Activated CD4-positive, alpha-beta T cell treated with anti-CD3 and anti-CD28 coated beads for 24 hours (primary cell): ENCODE measurements around the gene RAB11FIP2.

Experiments
- DNase-seq, 2 donors: peaks; one replicate each; pipeline ENCODE4 v3.0.0-alpha.2; 2020; ENCODE audit warnings: low read depth in 2 of 2

RAB11FIP2 gene

DNA sequence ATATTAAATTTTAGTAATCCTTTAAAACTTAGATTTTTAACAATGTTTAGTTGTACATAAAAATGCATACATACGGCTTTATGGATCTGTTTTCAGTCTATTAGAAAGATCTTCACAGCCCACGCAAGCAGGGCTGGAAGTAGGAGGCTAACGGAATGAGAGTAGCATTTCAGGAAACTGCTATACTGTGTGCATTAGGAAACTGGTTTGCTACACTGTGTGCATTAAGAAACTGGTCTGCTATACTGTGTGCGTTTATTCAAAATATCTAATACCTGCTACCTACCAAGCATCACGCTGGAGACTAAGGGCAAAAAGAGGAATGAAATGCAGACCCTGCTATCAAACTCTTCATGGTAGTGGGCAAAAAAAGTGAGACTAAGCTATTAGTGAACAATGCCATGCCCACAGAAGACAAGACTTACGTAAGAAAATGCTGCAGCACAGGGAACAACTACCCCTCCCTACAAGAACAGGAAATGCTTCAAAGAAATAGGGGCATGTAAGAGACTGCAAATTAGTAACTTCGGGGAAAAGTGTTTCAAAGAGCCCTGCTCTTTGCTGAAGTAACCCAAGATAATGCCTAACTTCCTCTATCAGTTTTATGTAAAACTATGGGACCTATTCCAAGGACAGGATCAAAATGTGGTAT, 11.3 kb downstream of the RAB11FIP2 start:
- DNase-seq, result no peak

DNA sequence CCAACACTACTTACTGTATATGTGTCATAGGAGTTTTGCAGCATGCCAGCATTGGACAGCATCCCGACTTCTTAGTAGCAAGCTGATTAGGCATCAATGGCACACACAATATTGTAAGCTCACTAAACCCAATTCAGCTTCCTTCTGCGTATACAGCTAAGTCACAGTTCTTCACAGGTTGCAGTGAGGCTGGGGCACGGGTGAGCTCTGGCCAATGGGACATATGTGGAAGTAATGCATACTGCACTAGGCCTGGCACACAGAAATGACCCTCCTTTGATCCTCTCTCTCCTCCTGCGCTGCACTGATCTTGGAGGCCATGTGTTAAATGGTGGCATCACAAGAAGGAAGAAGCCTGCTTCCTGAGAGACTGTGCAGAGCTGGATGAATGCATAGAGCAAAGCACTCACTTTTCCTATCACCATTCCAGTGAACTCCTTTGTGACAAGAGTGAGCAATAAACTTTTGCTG, 11.9 kb downstream of the RAB11FIP2 start:
- no peak for DNase-seq

DNA sequence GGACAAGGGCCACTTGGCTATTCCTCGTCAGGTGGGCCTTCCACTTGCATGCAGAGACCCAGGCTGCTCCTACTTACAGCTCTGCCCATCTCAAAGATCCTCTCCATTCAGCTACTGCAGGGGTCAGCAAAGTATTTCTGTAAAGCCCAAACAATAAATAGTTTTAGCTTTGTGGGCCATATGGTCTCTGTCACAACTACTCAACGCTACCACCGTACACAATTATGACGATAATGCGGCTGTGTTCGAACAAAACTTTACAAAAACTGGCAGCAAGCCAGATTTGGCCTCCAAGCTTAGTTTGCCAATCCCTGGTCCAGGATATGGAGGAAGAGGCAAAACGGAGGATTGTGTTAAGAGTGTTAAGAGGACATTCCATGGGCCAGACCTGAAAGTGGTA, 12.8 kb downstream of the RAB11FIP2 start:
- DNase-seq, result no peak

DNA sequence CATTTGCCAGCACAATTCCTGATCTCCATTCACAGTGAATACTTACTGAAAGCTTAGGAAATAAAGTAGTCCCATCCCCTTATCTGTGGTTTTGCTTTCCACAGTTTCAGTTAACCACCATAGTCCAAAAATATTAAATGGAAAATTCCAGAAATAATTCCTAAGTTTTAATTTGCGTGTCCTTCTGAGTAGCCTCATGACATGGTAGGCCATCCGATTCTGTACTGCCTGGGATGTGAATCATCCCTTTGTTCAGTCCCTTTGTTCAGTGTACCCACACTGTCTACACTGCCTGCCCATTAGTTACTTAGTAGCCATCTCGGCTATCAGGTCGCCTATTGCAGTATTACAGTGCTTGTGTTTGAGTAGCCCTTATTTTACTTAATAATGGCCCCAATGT, 14.2 kb downstream of the RAB11FIP2 start:
- DNase-seq, result no peak

DNA sequence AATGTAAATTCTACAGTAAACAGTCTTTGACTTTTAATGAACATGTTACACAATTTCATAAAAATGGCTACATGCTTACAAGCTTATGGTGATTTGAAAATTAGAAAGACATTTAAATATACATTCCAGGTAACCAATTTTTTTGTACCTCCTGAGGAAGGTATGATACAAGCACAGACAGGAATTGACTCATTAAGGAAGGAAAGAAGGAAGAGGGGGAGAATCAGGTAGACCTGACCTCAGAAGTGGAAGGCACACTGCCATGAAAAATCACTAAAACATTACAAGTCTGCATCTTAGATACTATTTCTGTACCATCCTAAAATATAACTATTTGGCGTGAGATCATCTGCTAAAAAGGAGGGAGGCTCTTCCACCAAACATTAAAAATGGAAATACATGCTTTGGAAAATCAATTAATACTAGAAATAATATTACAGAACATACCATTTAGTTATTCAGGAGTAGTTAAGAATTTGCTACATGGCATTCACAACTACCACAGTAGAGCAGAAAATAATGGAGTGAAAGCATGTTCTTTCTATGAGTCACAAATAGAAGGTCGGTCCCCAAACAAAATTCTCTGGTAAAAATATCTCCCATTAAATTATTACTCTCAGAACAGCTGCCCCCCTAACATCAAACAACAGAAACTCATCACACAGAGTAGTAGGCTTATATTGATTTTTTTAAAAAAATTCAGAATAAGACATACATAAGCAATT, 15.2 kb downstream of the RAB11FIP2 start:
- DNase-seq, result no peak

DNA sequence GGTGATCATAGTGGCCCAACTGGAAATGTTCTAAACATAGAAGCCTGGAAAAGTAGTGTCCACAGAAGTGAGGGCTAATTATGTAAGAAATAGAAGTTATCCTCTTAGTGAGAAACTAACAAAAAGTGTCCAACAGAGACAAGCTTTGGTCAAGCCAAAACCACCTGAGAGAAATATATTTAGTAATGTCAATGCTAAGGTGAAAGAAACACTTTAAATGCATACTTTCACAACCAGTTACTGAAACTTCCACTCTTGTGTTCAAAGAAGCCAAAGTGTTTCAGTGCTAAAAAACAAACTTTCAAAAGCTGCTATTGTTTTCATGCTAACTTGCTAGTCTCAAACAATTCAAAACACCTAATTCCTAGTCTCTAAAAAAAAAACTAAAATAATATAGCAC, 18.1 kb downstream of the RAB11FIP2 start:
- DNase-seq, result no peak

DNA sequence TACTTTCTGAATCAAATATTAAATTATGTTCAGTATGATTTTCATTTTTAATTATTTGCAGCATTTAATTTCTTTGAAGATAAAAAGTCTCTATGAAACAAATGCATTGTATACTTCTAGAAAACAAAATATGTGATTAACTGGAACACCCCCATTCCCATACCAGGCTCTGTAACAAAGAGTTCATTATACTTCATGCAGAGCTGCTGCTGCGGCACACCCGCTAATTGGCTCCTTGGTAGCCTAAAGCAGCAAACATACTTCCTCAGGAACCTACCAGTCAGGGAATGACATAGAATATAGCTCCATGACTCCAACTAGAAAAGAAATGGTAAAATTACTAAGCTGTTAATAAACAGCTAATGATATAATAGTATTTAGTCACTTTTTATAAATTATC, 19.3 kb downstream of the RAB11FIP2 start:
- no peak for DNase-seq

DNA sequence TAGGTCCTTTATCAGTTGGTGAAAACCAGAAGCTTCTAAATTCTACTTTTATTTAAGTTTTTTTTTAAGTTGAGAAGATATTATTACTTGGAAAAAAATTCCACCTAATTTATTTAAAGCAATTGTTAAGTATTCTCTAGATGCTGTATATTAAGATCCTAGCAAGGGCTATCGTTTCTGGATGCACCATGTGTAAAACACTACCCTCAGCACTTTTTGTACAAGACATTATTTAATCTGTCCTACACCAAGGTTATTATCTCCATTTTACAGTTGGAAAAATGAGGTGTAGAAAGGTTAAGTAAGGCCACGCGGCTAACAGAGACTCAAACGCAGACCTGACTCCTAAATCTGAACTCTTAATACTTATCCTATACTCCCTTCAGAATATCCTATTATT, 19.8 kb downstream of the RAB11FIP2 start:
- no peak for DNase-seq

DNA sequence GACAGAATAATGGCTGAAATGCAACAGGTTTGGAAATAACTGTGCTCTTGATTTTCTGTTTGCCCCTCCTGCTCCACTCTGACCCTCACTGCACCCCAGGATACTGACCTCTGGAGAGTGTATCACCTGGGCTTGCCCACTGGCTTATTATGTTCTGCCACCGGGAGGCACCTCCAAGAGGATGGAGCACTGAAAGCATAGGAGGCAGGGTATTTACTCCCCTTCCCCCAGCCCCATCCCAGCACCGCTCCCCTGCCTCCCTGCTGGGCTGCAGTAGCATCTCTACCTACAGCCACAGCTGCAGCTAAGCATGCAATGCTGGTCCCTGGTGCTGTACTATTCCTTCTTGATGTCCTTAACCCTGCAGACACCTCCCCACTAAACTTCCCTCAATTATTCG, 26.4 kb downstream of the RAB11FIP2 start:
- no peak for DNase-seq

DNA sequence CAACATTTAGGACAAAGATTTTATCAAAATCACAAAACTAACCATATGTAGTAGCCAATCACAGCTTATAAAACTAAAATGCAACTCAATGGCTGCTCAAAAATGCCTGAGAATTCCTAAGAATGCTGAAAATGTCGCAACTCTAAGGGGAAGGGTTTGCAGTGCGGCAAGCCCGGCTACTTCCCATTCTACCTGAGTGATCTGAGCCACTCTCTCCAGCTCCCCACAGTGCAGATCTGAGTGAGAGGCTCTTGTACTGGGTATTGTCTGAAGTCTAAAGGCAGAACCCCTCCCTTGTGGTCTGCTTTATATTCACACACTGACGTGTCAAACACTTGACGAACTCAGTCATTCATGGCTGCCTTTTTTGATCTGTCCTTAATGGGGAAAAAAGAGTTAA, 28.9 kb downstream of the RAB11FIP2 start:
- DNase-seq, result no peak

DNA sequence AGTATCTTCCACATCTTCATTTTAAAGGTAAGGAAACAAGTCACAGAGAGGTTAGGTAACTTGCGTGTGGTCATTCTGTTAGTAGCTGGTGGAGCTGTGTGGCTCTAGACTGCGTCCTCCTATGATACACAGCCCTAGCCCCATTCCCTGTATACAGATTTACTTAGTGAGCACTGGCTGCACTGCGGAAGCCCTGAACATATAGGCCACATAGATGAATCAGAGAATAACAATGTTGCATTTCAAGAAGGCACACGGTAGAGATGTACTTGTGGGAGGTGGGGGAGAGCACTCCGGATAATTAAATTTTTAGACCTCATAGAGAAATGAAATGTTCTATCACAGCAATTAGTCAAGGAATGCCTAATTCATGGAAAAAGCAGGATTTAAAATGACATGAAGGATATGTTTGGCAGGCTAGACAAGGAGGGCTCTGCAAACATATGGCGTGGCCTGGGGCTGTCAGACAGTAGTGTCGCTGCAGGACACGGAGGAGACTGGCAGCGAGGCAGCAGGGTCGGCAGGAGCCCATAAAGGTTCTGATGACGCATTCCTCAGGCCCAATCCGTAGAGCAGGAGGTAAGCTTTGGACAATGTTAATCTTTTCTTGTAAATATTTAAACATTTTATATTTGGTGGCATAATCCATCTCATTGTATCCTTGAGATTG, 29.5 kb downstream of the RAB11FIP2 start:
- DNase-seq, result no peak

DNA sequence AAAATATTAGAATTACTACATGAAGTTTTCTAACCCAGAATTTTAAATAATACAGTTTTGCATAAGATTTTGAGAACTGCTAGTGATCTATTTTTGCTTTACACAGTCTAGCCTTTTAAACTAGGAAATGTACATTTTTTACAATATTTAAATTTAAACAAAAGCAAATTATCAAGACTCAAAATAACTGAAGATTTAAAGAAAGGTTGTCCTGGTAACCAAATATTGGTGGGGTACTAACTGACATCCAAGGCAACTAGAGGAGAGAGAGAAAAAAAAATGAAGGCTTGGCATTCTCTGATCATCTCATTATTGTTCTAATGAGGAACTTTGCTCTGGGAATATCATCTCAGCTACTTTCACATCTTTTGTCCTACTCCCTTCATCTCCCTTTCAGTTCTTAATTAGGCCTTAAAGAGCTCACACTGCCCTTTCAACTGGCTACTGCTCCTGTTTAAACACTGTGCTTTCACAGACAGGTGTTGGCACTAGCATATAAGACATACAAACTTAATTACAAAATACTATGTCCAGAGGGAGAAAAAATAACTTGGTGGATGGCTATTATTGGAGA, 33.7 kb downstream of the RAB11FIP2 start:
- DNase-seq, result no peak

DNA sequence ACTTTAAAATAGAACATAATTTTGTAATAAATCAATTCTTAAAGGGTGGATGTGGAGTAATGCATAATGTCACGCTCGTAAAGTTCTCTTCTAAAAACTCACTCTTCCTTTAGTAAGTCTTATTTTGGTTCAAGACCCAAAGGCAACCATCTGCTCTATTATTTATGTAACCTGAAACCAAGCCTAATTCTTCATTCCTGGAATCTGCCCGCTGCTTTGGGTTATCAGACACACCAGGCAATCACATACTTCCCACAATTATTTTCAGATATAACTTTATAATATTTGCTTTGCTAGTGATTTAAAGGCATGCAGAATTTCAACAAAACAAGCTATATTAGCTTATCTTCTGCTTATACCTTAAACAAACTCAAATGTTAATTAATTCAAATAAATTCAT, 39.0 kb downstream of the RAB11FIP2 start:
- DNase-seq, result no peak

DNA sequence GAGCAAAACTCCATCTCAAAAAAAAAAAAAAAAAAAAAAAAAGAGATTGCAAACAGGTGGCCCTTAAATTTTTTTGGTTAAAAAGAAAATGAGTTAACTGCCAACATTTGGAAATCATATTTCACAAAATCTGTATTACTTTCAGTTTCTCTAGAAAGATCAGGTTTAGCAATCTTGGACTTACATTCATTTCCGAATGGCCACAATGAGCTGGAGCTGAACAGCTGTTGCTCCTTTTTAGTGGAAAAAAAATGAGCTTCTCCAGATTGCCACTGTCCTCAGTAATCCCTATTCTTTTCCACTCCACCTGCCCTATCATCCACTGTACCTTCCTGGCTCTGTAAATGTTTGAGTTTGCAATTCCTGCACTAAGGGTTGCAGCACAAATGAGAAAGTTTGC, 43.6 kb downstream of the RAB11FIP2 start:
- DNase-seq, result no peak

DNA sequence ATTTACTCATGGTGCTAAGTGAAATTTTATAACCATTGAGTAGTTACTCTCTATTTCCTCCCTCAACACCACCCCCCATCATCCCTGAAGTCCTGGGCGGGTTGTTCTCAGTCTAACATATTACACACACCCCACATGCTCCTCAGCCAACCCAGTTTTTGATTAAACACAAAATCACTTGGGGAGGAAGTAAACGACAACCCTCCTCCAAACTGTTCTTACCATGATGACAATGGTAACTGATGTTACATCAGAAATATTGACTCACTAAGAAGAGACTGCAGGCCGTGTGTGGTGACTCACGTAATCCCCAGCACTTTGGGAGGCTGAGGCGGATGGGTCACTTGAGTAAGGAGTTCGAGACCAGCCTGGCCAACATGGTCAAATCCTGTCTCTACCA, 44.2 kb downstream of the RAB11FIP2 start:
- DNase-seq, result no peak

DNA sequence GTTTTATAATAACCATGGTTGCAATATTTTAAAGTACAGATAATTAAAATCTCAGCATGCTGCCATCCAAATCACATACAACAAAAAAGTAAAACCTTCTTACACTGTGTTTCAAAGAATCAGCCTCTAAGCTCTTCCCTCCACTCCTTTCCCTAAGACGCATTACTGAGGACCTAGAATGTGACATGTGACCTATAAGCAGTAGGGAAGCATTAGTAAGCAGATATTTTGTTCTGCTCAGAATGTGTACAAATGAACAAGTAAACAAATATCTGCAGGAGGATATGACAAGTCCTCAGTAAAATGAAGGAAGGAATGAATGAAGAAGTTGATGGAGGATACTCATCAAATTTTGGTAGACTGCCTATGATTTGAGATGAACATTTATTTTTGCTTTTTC, 49.1 kb downstream of the RAB11FIP2 start:
- no peak for DNase-seq

DNA sequence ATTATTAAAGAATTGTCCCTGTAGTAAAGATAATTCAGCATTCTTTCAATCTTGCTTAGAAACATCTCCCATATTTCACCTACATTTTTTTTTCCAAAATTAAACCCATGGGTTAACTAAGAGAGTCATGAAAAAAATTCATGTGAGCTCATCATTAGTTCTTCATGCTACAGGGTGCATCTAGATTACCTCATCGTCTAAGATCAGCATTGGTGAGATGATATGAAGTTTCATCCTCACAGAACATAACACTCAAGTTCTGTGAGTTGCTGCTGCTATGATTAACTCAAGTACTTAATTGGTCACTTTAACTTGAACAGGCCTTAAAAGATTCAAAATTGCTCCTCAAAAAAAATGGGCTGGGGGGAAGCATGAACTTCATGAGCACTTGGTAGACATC, 50.0 kb downstream of the RAB11FIP2 start:
- no peak for DNase-seq

DNA sequence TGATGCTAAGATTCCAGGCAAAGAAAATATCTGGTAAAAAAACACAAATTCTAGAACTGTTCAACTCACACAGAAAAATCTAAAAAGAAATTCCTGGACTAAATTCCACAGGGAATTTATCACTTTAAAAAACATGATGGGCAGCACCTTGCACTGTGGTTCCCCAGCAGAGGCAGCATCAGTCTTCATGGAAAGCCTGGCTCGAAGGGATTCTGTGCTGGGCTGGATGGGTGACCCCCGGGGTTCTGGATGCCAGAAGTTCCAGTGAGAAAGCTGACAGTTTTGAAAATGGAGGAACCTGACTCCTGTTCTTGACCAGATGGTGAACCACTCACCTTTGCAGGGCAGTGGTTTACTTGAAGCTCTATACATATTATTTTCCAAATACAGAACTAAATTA, 52.0 kb downstream of the RAB11FIP2 start:
- DNase-seq, result no peak

DNA sequence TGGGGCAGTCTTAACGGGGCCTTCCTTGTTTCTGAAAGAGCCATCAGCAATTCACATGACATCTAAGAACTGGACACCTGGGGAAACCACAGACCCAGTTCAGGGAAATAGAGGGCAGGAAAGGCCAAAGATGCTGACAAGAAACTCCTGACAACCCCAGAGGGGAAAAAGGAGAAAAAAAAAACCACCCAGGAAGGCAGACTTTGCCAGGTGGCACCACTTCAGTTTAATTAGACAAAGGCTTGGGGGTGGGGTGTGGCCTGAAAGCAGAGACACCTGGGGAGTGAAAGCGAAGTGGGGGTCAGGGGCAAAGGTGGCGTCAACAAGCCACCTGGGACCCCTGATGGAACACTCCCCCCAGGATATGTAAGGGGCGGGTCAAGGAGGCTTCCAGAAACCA, 53.6 kb downstream of the RAB11FIP2 start:
- no peak for DNase-seq

DNA sequence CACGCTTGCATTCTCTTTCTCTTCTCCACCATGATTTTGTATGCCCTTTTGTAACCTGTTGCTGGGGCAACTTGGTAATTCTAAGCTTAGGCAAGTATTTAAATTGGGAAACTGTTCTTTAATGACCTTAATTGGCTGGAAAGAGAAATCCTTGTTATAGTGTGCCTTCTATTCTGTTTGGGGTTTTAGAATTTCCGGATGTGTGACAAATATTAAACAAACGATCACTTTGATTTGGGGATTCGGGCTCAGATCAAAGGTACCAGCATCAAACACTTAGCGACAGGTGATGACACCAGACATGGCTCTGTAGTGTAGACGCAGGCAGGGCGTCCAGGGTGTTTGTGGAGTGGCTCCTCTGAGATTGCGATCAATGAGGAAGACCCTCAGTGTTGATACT, 55.0 kb downstream of the RAB11FIP2 start:
- no peak for DNase-seq

DNA sequence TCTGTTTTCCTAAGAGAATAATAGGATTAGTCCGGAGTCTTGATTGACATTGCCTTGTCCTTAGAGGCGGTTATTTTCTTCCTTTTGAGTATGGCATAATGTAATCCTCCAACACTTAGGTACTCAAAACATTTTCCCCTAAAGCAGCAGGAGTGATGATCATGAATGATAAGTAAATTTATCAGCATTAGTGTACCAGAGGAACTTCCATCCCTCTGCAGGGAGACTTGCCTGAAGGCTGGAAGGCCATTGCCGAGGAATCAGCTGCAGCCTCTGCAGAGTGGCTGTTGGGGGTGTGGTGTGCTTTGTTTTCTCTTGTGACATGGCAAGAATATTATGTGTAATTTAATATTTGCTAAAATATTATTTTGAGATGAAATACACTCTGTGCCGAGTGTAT, 56.8 kb downstream of the RAB11FIP2 start:
- DNase-seq, result no peak

DNA sequence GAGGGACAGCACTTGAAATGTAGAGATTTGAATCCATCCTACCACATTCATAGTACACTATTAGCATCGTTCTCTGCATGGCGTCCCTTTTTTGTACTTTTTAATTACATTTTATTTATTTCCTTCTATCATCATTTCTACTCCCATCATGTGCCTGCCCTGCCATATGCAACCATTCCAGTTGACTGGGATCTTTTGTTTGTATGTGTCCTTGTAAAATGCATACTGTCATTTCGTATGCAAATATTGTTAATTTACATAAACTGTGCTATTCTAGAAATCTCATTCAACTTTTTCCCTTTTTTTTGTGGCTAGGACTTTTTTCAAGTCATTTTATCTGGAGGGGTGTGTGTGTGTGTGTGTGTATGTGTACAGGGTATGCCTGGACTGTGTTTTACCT, 57.9 kb downstream of the RAB11FIP2 start:
- no peak for DNase-seq
